OCI-LY7 (cell line): ENCODE results near the gene ALB.

ENCODE experiments used
- EZH2phosphoT487 ChIP-seq: fragments of 200-600 bp; sonication (generic); IDR thresholded peaks from 2 replicates; pipeline ENCODE4 v1.6.1; 2018; ENCODE audit warnings: low read depth, borderline replicate concordance, mild to moderate bottlenecking, mixed run types, antibody characterized with exemption, low read length, moderate library complexity, mixed read lengths
- TF ChIP-seq, protein P1 (sequence below): fragments of 200-600 bp; sonication (generic); conservative IDR thresholded peaks from 2 replicates; pipeline ENCODE4 v1.5.1; 2014; ENCODE audit warnings: mild to moderate bottlenecking, antibody characterized with exemption, low read length, moderate library complexity, mixed read lengths

DNA sequence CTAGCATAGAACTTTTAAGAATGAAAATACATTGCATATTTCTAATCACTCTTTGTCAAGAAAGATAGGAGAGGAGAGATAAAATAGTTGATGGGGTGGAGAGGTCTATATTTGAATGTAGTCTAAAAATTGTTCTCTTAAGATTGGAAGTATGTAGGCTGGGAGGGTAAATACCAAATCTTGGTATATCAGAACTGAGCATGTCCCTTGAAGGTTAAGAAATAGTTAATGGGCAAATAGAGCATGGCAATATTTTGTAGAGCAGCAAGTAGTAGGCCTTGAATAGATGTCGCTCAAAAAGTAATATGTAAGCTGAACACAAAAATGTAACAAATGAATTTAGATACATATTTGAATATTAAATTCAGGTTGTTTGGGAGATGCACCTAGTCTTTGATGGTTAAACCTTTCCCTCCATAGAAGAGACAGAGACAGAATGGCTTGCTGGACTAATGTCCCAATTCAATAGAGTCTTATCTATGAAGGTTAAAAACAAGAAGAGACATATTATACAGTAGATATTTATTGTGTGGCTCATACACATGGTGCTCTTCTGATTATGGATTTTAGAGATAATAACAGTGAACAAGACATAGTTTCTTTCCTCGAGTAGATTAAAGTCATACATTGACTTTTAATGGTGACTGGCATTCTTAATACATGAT, 12.5 kb downstream of the ALB start:
- TF ChIP-seq, protein P1, sequence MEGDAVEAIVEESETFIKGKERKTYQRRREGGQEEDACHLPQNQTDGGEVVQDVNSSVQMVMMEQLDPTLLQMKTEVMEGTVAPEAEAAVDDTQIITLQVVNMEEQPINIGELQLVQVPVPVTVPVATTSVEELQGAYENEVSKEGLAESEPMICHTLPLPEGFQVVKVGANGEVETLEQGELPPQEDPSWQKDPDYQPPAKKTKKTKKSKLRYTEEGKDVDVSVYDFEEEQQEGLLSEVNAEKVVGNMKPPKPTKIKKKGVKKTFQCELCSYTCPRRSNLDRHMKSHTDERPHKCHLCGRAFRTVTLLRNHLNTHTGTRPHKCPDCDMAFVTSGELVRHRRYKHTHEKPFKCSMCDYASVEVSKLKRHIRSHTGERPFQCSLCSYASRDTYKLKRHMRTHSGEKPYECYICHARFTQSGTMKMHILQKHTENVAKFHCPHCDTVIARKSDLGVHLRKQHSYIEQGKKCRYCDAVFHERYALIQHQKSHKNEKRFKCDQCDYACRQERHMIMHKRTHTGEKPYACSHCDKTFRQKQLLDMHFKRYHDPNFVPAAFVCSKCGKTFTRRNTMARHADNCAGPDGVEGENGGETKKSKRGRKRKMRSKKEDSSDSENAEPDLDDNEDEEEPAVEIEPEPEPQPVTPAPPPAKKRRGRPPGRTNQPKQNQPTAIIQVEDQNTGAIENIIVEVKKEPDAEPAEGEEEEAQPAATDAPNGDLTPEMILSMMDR = no peak
- TF ChIP-seq EZH2phosphoT487 = no peak
